NB4 (cell line): ENCODE data around the gene TNFSF8.

ENCODE experiments used
- CTCF ChIP-seq: IDR thresholded peaks from one replicate; pipeline ENCODE4 v1.5.1; 2012; ENCODE audit warnings: low read depth, low read length
- MAX ChIP-seq: IDR thresholded peaks from 2 replicates; pipeline ENCODE4 v1.6.1; 2011; ENCODE audit warnings: low read depth, low read length
- MYC ChIP-seq: IDR thresholded peaks from 2 replicates; pipeline ENCODE4 v1.6.1; 2011; ENCODE audit warnings: low read depth, low read length
- POLR2A ChIP-seq: IDR thresholded peaks from 2 replicates; pipeline ENCODE4 v1.6.1; 2011; ENCODE audit warnings: mild to moderate bottlenecking; ENCODE audit not compliant: insufficient read length; ENCODE audit errors: extremely low read depth

GRCh38 chr9:114902786-114903524, 27.4 kb downstream of the TNFSF8 start:
- TF ChIP-seq CTCF, result no peak
- no peak for TF ChIP-seq POLR2A
- TF ChIP-seq MYC, result no peak
- TF ChIP-seq MAX, result no peak
